CD14-positive monocyte (primary cell): Measurements from ENCODE around the gene GRID2. TPM values are rescaled to one million over a fixed set of nuclear protein-coding genes. Genes with fewer than 3 reads are reported as not detected.

Experiments
- DNase-seq, 3 donors: peaks; one replicate each; pipeline ENCODE4 v3.0.0-alpha.2; 2011 to 2022
- H2AFZ ChIP-seq: 2 replicates; pipeline ENCODE4 v1.6.0; 2012; ENCODE audit warnings: mild to moderate bottlenecking, low read depth, low read length, inconsistent platforms; ENCODE audit not compliant: insufficient read depth, poor library complexity, severe bottlenecking
- H3K27ac ChIP-seq, 2 donors: 1 replicate in 1 of 2; 2 replicates in 1 of 2; pipeline ENCODE4 v1.5.1; 2012 to 2013; ENCODE audit warnings: low read length in 2 of 2, control low read depth in 1 of 2, inconsistent platforms in 1 of 2, low read depth in 1 of 2, mild to moderate bottlenecking in 1 of 2
- H3K27me3 ChIP-seq, 2 donors: one replicate each; pipeline versions ENCODE4 v1.6.0 to v1.6.1; 2011 to 2013; ENCODE audit warnings: low read length in 2 of 2; ENCODE audit not compliant: control insufficient read depth in 2 of 2, insufficient read depth in 2 of 2
- H3K36me3 ChIP-seq, 2 donors: replicated peaks in 1 of 2; 1 replicate in 1 of 2; 2 replicates in 1 of 2; pipeline versions ENCODE4 v1.5.1 to v1.6.1; 2012 to 2013; ENCODE audit warnings: low read length in 2 of 2, control low read depth in 1 of 2, inconsistent platforms in 1 of 2, mild to moderate bottlenecking in 1 of 2; ENCODE audit not compliant: insufficient read depth in 2 of 2, control insufficient read depth in 1 of 2
- H3K4me1 ChIP-seq, 2 donors: 1 replicate in 1 of 2; 2 replicates in 1 of 2; pipeline versions ENCODE4 v1.5.1 to v1.6.1; 2012 to 2013; ENCODE audit warnings: low read length in 2 of 2, control low read depth in 1 of 2, inconsistent platforms in 1 of 2, mild to moderate bottlenecking in 1 of 2, moderate library complexity in 1 of 2; ENCODE audit not compliant: insufficient read depth in 2 of 2, control insufficient read depth in 1 of 2
- H3K4me2 ChIP-seq: replicated peaks from 2 replicates; pipeline ENCODE3; 2012; ENCODE audit warnings: low read length, moderate library complexity, mild to moderate bottlenecking; ENCODE audit not compliant: poor library complexity, severe bottlenecking; ENCODE audit errors: extremely low read depth
- H3K4me3 ChIP-seq, 3 experiments: fragments of 200-600 bp in 1 of 3; sonication (generic) in 1 of 3; replicated peaks in 1 of 3; 1 replicate in 2 of 3; 2 replicates in 1 of 3; pipeline ENCODE4 v1.5.1; 2011 to 2013; ENCODE audit warnings: low read length in 3 of 3, mild to moderate bottlenecking in 3 of 3, control low read depth in 2 of 3, low read depth in 2 of 3, inconsistent platforms in 1 of 3, moderate library complexity in 1 of 3
- H3K79me2 ChIP-seq: 2 replicates; pipeline ENCODE4 v1.6.0; 2012; ENCODE audit warnings: mild to moderate bottlenecking, control low read depth, inconsistent platforms, low read length, moderate library complexity; ENCODE audit not compliant: insufficient read depth
- H3K9ac ChIP-seq: 2 replicates; pipeline ENCODE4 v1.6.0; 2017; ENCODE audit warnings: low read length, mild to moderate bottlenecking; ENCODE audit not compliant: insufficient read depth, poor library complexity, severe bottlenecking
- H3K9me3 ChIP-seq, 2 donors: replicated peaks in 1 of 2; 1 replicate in 1 of 2; 2 replicates in 1 of 2; pipeline versions ENCODE4 v1.5.1 to v1.6.1; 2012 to 2013; ENCODE audit warnings: low read length in 2 of 2, control low read depth in 1 of 2; ENCODE audit not compliant: control insufficient read depth in 1 of 2, insufficient read depth in 1 of 2
- H4K20me1 ChIP-seq: 2 replicates; pipeline ENCODE4 v1.6.0; 2012; ENCODE audit warnings: mild to moderate bottlenecking, low read length, control low read depth, moderate library complexity; ENCODE audit not compliant: insufficient read depth
- H3K27ac Mint-ChIP-seq, 7 donors: one replicate each; pipeline ENCODE4 v1.8.0; 2020; ENCODE audit warnings: mild to moderate bottlenecking in 7 of 7, mixed read lengths in 7 of 7, moderate library complexity in 6 of 7, inconsistent platforms in 2 of 7
- H3K27me3 Mint-ChIP-seq, 3 donors: one replicate each; pipeline ENCODE4 v1.8.0; 2021 to 2022; ENCODE audit warnings: low read depth in 3 of 3, mild to moderate bottlenecking in 3 of 3, mixed read lengths in 3 of 3, moderate library complexity in 3 of 3, inconsistent platforms in 1 of 3
- H3K36me3 Mint-ChIP-seq, 2 donors: one replicate each; pipeline ENCODE4 v1.8.0; 2020; ENCODE audit warnings: mixed read lengths in 2 of 2, inconsistent platforms in 1 of 2, mild to moderate bottlenecking in 1 of 2
- H3K4me1 Mint-ChIP-seq: one replicate; pipeline ENCODE4 v1.8.0; 2020; ENCODE audit warnings: mild to moderate bottlenecking, mixed read lengths
- H3K4me3 Mint-ChIP-seq, 2 donors: one replicate each; pipeline ENCODE4 v1.8.0; 2020; ENCODE audit warnings: mild to moderate bottlenecking in 2 of 2, mixed read lengths in 2 of 2, moderate library complexity in 1 of 2
- H3K9me3 Mint-ChIP-seq, 7 donors: one replicate each; pipeline ENCODE4 v1.8.0; 2020 to 2022; ENCODE audit warnings: mixed read lengths in 7 of 7, mild to moderate bottlenecking in 6 of 7, moderate library complexity in 6 of 7, inconsistent platforms in 2 of 7
- WGBS: methylation state at CpG from one replicate; pipeline ENCODE4 v1.1.5; 2013; ENCODE audit warnings: missing lambda C conversion rate; ENCODE audit not compliant: insufficient coverage; 5-methylcytosine and 5-hydroxymethylcytosine counted together
- intact Hi-C, 2 donors: fragments of 100-400 bp; cut with micrococcal nuclease; formaldehyde crosslinking; loops; one replicate each; pipeline versions ENCODE4 v1.15.0 to v1.15.1; 2023
- polyA plus RNA-seq, 3 donors: library from polyadenylated mRNA; depleted of rRNA in 1 of 3; unstranded in 2 of 3; stranded (reverse) in 1 of 3; fragments of 300-500 nt in 2 of 3; fragments of >200 nt in 1 of 3; fragmentation: Illumina TruSeq in 2 of 3; gene quantifications; 1 replicate in 2 of 3; 2 replicates in 1 of 3; pipeline ENCODE4 v1.2.3, GENCODE V29; 2012 to 2021
- TF ChIP-seq, protein P1 (sequence below): fragments of 200-600 bp; IDR thresholded peaks from one replicate; pipeline ENCODE4 v1.8.0; 2022; ENCODE audit warnings: antibody characterized with exemption, mild to moderate bottlenecking

The GRID2 gene
- polyA plus RNA-seq, 3 donors: not detected

GRCh38 chr4:92263575-92263974 lies 40.2 kb upstream of the GRID2 start:
- Histone ChIP-seq H4K20me1 (no peaks in the 10 kb centered on the region), H3K27me3 (no peaks in the 10 kb centered on the region), H3K4me2 (no peak overlapping the region), H3K9ac (no peak overlapping the region), H3K36me3 (no peaks in the 10 kb centered on the region), H2AFZ (no peak overlapping the region), H3K9me3 (peaks cover 0 to under 1% of the 10 kb centered on the region in 2 donors), H3K27ac (no peak overlapping the region), H3K4me3 (no peak overlapping the region), H3K79me2 (no peaks in the 10 kb centered on the region), H3K4me1 (no peaks in the 10 kb centered on the region)
- Mint-ChIP-seq H3K4me1 (no peaks in the 10 kb centered on the region), H3K27ac (no peak overlapping the region), H3K9me3 (peaks cover 0 to 3% (median 0%) of the 10 kb centered on the region in 7 donors), H3K4me3 (no peak overlapping the region), H3K36me3 (no peaks in the 10 kb centered on the region), H3K27me3 (peaks cover 0 to under 1% (median 0%) of the 10 kb centered on the region in 3 donors)
- intact Hi-C loops: no loop called here
- TF ChIP-seq, protein P1, sequence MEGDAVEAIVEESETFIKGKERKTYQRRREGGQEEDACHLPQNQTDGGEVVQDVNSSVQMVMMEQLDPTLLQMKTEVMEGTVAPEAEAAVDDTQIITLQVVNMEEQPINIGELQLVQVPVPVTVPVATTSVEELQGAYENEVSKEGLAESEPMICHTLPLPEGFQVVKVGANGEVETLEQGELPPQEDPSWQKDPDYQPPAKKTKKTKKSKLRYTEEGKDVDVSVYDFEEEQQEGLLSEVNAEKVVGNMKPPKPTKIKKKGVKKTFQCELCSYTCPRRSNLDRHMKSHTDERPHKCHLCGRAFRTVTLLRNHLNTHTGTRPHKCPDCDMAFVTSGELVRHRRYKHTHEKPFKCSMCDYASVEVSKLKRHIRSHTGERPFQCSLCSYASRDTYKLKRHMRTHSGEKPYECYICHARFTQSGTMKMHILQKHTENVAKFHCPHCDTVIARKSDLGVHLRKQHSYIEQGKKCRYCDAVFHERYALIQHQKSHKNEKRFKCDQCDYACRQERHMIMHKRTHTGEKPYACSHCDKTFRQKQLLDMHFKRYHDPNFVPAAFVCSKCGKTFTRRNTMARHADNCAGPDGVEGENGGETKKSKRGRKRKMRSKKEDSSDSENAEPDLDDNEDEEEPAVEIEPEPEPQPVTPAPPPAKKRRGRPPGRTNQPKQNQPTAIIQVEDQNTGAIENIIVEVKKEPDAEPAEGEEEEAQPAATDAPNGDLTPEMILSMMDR: no peak
- DNase-seq: no peak
- WGBS: no CpG with 5 or more reads among the region's 1 CpG

GRCh38 chr4:92264163-92264562 lies 39.6 kb upstream of the GRID2 start:
- Histone ChIP-seq H4K20me1 (no peaks in the 10 kb centered on the region), H3K4me3 (no peak overlapping the region), H3K27me3 (no peaks in the 10 kb centered on the region), H3K9me3 (no peaks in the 10 kb centered on the region), H3K79me2 (no peaks in the 10 kb centered on the region), H2AFZ (no peak overlapping the region), H3K36me3 (no peaks in the 10 kb centered on the region), H3K27ac (no peak overlapping the region), H3K4me2 (no peak overlapping the region), H3K9ac (no peak overlapping the region), H3K4me1 (no peaks in the 10 kb centered on the region)
- DNase-seq: no peak
- H3K4me1 Mint-ChIP-seq: no peaks in the 10 kb centered on the region
- no CpG with 5 or more reads among the region's 3 CpGs for WGBS
- H3K9me3 Mint-ChIP-seq: peaks cover 0 to 3% (median 0%) of the 10 kb centered on the region in 7 donors
- H3K36me3 Mint-ChIP-seq: no peaks in the 10 kb centered on the region
- TF ChIP-seq, protein P1: no peak
- H3K27me3 Mint-ChIP-seq: peaks cover 0 to 2% (median 0%) of the 10 kb centered on the region in 3 donors
- no peak overlapping the region for H3K4me3 Mint-ChIP-seq
- intact Hi-C loops: no loop called here
- no peak overlapping the region for H3K27ac Mint-ChIP-seq
